K562 (cell line): ENCODE measurements around the gene ZMIZ1. TPM values are rescaled to one million over a fixed set of nuclear protein-coding genes. Genes with fewer than 3 reads are reported as not detected.

Experiments
- CBX3 ChIP-seq, 2 experiments: IDR thresholded peaks; 1 replicate in 1 of 2; 2 replicates in 1 of 2; pipeline ENCODE4 v1.6.1; 2012; ENCODE audit warnings: inconsistent platforms in 2 of 2, low read length in 2 of 2, borderline replicate concordance in 1 of 2, control low read depth in 1 of 2
- CHD4 ChIP-seq: fragments of 200-600 bp; sonication (generic); IDR thresholded peaks from 3 replicates; pipeline ENCODE4 v1.6.1; 2012; ENCODE audit warnings: low read depth, mild to moderate bottlenecking, mixed read lengths, low read length, inconsistent platforms; ENCODE audit not compliant: insufficient read depth, insufficient replicate concordance, poor library complexity, severe bottlenecking
- DEAF1 ChIP-seq: fragments of 450-650 bp; formaldehyde crosslinking; IDR thresholded peaks from 2 replicates; pipeline ENCODE4 v1.4.0; 2020; ENCODE audit warnings: mild to moderate bottlenecking, moderate library complexity
- ESRRA ChIP-seq: fragments of 450-650 bp; IDR thresholded peaks from 2 replicates; pipeline ENCODE4 v1.6.1; 2014; ENCODE audit warnings: low read depth, mild to moderate bottlenecking, moderate library complexity, borderline replicate concordance
- HDGF ChIP-seq: fragments of 450-650 bp; IDR thresholded peaks from 2 replicates; pipeline ENCODE4 v1.6.1; 2016
- HMG20B ChIP-seq: fragments of 250-450 bp; sonication (Bioruptor Pico); IDR thresholded peaks from 2 replicates; pipeline ENCODE4 v1.5.0; 2021; ENCODE audit warnings: mild to moderate bottlenecking
- ID3 ChIP-seq, 2 experiments: fragments of 250-450 bp in 1 of 2; fragments of 450-650 bp in 1 of 2; sonication (Bioruptor Pico) in 1 of 2; IDR thresholded peaks; 2 replicates each; pipeline versions ENCODE4 v1.6.1 to v1.8.0; 2016 to 2021; ENCODE audit warnings: mild to moderate bottlenecking in 2 of 2, moderate library complexity in 2 of 2, missing compliant biosample characterization in 1 of 2, missing genetic modification characterization in 1 of 2
- LEF1 ChIP-seq: fragments of 450-650 bp; IDR thresholded peaks from 2 replicates; pipeline ENCODE4 v1.6.1; 2016; ENCODE audit warnings: mild to moderate bottlenecking
- NFIC ChIP-seq: fragments of 450-650 bp; IDR thresholded peaks from 2 replicates; pipeline ENCODE4 v1.6.1; 2017; ENCODE audit warnings: mild to moderate bottlenecking, inconsistent platforms
- PHB2 ChIP-seq: fragments of 450-650 bp; IDR thresholded peaks from 2 replicates; pipeline ENCODE4 v1.6.1; 2017; ENCODE audit warnings: low read depth
- PURB ChIP-seq: sonication (generic); formaldehyde crosslinking; IDR thresholded peaks from 2 replicates; pipeline ENCODE4 v1.9.0; 2021; ENCODE audit warnings: low read depth, mild to moderate bottlenecking, missing genetic modification reagents
- RCOR1 ChIP-seq, 2 experiments: IDR thresholded peaks; 2 replicates each; pipeline ENCODE4 v1.6.1; 2012; ENCODE audit warnings: low read depth in 2 of 2, low read length in 2 of 2, borderline replicate concordance in 1 of 2, improper control_type of control experiment in 1 of 2
- ZNF124 ChIP-seq: sonication (generic); formaldehyde crosslinking; IDR thresholded peaks from 2 replicates; pipeline ENCODE4 v1.8.1; 2022; ENCODE audit warnings: missing genetic modification reagents
- ZNF766 ChIP-seq: fragments of 200-800 bp; sonication (Bioruptor generic); conservative IDR thresholded peaks from 2 replicates; pipeline ENCODE4 v1.6.1; 2016; ENCODE audit warnings: missing genetic modification characterization, missing compliant biosample characterization
- ZNF830 ChIP-seq: fragments of 250-450 bp; sonication (Bioruptor Pico); IDR thresholded peaks from 2 replicates; pipeline ENCODE4 v1.5.0; 2021; ENCODE audit warnings: mild to moderate bottlenecking
- polyA plus RNA-seq, 8 experiments: library from polyadenylated mRNA; depleted of rRNA in 4 of 8; stranded (reverse) in 5 of 8; unstranded in 3 of 8; fragments of >200 nt; fragmentation: Nextera tagmentation in 2 of 8; fragmentation: Illumina TruSeq in 1 of 8; extraction: Ambion mirVana in 2 of 8; extraction: Trizol in 1 of 8; gene quantifications; 2 replicates each; pipeline versions ENCODE4 v1.2.1 to v1.2.3, GENCODE V29; 2011 to 2014; ENCODE audit warnings: inconsistent platforms in 1 of 8, missing spikeins in 1 of 8
- total RNA-seq, 7 experiments: library from RNA; depleted of rRNA in 6 of 7; stranded (reverse); fragments of >200 nt in 6 of 7; fragmentation: Illumina TruSeq in 2 of 7; extraction: Trizol in 2 of 7; gene quantifications; 2 replicates each; pipeline versions ENCODE4 v1.2.1 to v1.2.3, GENCODE V29; 2011 to 2021; ENCODE audit warnings: low replicate concordance in 1 of 7
- TF ChIP-seq, protein P1 (sequence below): sonication (generic); formaldehyde crosslinking; IDR thresholded peaks from 2 replicates; pipeline ENCODE4 v1.8.0; 2022; ENCODE audit warnings: missing genetic modification reagents, mild to moderate bottlenecking, moderate library complexity, borderline replicate concordance
- TF ChIP-seq, protein P2 (sequence below): fragments of 450-650 bp; IDR thresholded peaks from 2 replicates; pipeline ENCODE4 v1.6.1; 2017; ENCODE audit warnings: antibody characterized with exemption, mild to moderate bottlenecking

ZMIZ1 gene
- total and polyA plus RNA-seq, 9 of the 15 experiments (the other 6 are each of a cell fraction or from before 2014, with no cell fraction given): 1.0 to 37.3 (median 4.3) TPM

GRCh38 chr10:79124066-79124465, 55.3 kb downstream of the ZMIZ1 start (continued):
- TF ChIP-seq CBX3 (IDR thresholded peaks at IDR 0.05; ENCODE audit: borderline replicate concordance in 1 of 2, low read length in 2 of 2): peak in 1 of 2 experiments; percentile 57; a peak in 1 of 3 replicates
- TF ChIP-seq, protein P1, sequence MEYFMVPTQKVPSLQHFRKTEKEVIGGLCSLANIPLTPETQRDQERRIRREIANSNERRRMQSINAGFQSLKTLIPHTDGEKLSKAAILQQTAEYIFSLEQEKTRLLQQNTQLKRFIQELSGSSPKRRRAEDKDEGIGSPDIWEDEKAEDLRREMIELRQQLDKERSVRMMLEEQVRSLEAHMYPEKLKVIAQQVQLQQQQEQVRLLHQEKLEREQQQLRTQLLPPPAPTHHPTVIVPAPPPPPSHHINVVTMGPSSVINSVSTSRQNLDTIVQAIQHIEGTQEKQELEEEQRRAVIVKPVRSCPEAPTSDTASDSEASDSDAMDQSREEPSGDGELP (CRISPR knock-in tag): no peak
- TF ChIP-seq ZNF124 (CRISPR knock-in tag): no peak
- TF ChIP-seq, protein P2, sequence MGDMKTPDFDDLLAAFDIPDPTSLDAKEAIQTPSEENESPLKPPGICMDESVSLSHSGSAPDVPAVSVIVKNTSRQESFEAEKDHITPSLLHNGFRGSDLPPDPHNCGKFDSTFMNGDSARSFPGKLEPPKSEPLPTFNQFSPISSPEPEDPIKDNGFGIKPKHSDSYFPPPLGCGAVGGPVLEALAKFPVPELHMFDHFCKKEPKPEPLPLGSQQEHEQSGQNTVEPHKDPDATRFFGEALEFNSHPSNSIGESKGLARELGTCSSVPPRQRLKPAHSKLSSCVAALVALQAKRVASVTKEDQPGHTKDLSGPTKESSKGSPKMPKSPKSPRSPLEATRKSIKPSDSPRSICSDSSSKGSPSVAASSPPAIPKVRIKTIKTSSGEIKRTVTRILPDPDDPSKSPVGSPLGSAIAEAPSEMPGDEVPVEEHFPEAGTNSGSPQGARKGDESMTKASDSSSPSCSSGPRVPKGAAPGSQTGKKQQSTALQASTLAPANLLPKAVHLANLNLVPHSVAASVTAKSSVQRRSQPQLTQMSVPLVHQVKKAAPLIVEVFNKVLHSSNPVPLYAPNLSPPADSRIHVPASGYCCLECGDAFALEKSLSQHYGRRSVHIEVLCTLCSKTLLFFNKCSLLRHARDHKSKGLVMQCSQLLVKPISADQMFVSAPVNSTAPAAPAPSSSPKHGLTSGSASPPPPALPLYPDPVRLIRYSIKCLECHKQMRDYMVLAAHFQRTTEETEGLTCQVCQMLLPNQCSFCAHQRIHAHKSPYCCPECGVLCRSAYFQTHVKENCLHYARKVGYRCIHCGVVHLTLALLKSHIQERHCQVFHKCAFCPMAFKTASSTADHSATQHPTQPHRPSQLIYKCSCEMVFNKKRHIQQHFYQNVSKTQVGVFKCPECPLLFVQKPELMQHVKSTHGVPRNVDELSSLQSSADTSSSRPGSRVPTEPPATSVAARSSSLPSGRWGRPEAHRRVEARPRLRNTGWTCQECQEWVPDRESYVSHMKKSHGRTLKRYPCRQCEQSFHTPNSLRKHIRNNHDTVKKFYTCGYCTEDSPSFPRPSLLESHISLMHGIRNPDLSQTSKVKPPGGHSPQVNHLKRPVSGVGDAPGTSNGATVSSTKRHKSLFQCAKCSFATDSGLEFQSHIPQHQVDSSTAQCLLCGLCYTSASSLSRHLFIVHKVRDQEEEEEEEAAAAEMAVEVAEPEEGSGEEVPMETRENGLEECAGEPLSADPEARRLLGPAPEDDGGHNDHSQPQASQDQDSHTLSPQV: no peak
- no peak for TF ChIP-seq LEF1
- no peak for TF ChIP-seq ZNF830
- no peak for TF ChIP-seq ID3 (CRISPR knock-in tag; IDR thresholded peaks at IDR 0.05)
- no peak for TF ChIP-seq ID3 (tag; IDR thresholded peaks at IDR 0.05)
- TF ChIP-seq ESRRA: peak; percentile 77
- no peak for TF ChIP-seq ZNF766 (CRISPR knock-in tag)
- TF ChIP-seq CHD4: peak; percentile 58
- TF ChIP-seq HMG20B (CRISPR knock-in tag): no peak
- peak; percentile 91; the same call in 1 of the 2 replicates for TF ChIP-seq HDGF
- TF ChIP-seq NFIC: 0 out of 2 replicates have a peak, but pooled peaks have one; percentile 14
- TF ChIP-seq DEAF1 (CRISPR knock-in tag): no peak
- no peak for TF ChIP-seq PURB
- peak in 1 of 2 experiments; percentile 51; a peak in 1 of 4 replicates for TF ChIP-seq RCOR1 (IDR thresholded peaks at IDR 0.05; ENCODE audit: borderline replicate concordance in 1 of 2, low read depth in 2 of 2, low read length in 2 of 2)
- TF ChIP-seq PHB2: no peak
